Neuronal stem cell (in vitro differentiated cells): Measurements from ENCODE around the gene ADAMTS17.

Source experiments
- DNase-seq: peaks from one replicate; pipeline ENCODE4 v3.0.0-alpha.2; 2013; ENCODE audit warnings: low spot score
- H2AFZ ChIP-seq: one replicate; pipeline ENCODE4 v1.6.1; 2013; ENCODE audit warnings: mild to moderate bottlenecking, low read length, inconsistent platforms
- H2AK5ac ChIP-seq: 2 replicates; pipeline ENCODE4 v1.6.1; 2013; ENCODE audit warnings: low read depth, mild to moderate bottlenecking, inconsistent platforms, low read length, moderate library complexity, mixed read lengths
- H2BK120ac ChIP-seq: 2 replicates; pipeline ENCODE4 v1.6.1; 2013; ENCODE audit warnings: low read depth, mild to moderate bottlenecking, inconsistent platforms, low read length, moderate library complexity, mixed read lengths
- H2BK12ac ChIP-seq: one replicate; pipeline ENCODE4 v1.6.1; 2013; ENCODE audit warnings: low read length, inconsistent platforms
- H2BK15ac ChIP-seq: 2 replicates; pipeline ENCODE4 v1.6.1; 2013; ENCODE audit warnings: mild to moderate bottlenecking, low read length, inconsistent platforms, mixed read lengths
- H2BK5ac ChIP-seq: one replicate; pipeline ENCODE4 v1.6.1; 2013; ENCODE audit warnings: inconsistent platforms, mild to moderate bottlenecking, low read length, moderate library complexity
- H3K14ac ChIP-seq: one replicate; pipeline ENCODE4 v1.6.1; 2013; ENCODE audit warnings: low read length, inconsistent platforms
- H3K18ac ChIP-seq: 2 replicates; pipeline ENCODE4 v1.6.1; 2013; ENCODE audit warnings: low read length, inconsistent platforms
- H3K23ac ChIP-seq: 2 replicates; pipeline ENCODE4 v1.6.1; 2013; ENCODE audit warnings: low read depth, mild to moderate bottlenecking, mixed read lengths, low read length, inconsistent platforms; ENCODE audit not compliant: poor library complexity
- H3K27ac ChIP-seq: replicated peaks from 3 replicates; pipeline ENCODE4 v1.5.1; 2013; ENCODE audit warnings: low read length, inconsistent platforms
- H3K27me3 ChIP-seq, 3 experiments: 2 replicates each; pipeline ENCODE4 v1.6.1; 2013; ENCODE audit warnings: low read length in 3 of 3, mild to moderate bottlenecking in 2 of 3, inconsistent platforms in 1 of 3, low read depth in 1 of 3, mixed read lengths in 1 of 3, moderate library complexity in 1 of 3; ENCODE audit not compliant: control insufficient read depth in 3 of 3, insufficient read depth in 3 of 3
- H3K36me3 ChIP-seq, 2 donors: replicated peaks in 1 of 2; 2 replicates each; pipeline ENCODE4 v1.6.1; 2013; ENCODE audit warnings: low read length in 2 of 2; ENCODE audit not compliant: control insufficient read depth in 2 of 2, insufficient read depth in 2 of 2
- H3K4ac ChIP-seq: 2 replicates; pipeline ENCODE4 v1.6.1; 2013; ENCODE audit warnings: inconsistent platforms, mild to moderate bottlenecking, low read length, moderate library complexity
- H3K4me1 ChIP-seq, 2 donors: 1 replicate in 1 of 2; 2 replicates in 1 of 2; pipeline ENCODE4 v1.6.1; 2013; ENCODE audit warnings: low read length in 2 of 2, low read depth in 1 of 2; ENCODE audit not compliant: control insufficient read depth in 2 of 2, insufficient read depth in 1 of 2
- H3K4me2 ChIP-seq: one replicate; pipeline ENCODE4 v1.6.1; 2013; ENCODE audit warnings: mild to moderate bottlenecking, low read length, inconsistent platforms; ENCODE audit not compliant: insufficient read depth, poor library complexity, severe bottlenecking
- H3K4me3 ChIP-seq, 2 donors: 2 replicates each; pipeline ENCODE4 v1.5.1; 2013; ENCODE audit warnings: low read length in 2 of 2, mild to moderate bottlenecking in 2 of 2, inconsistent platforms in 1 of 2, moderate library complexity in 1 of 2
- H3K79me1 ChIP-seq: one replicate; pipeline ENCODE4 v1.6.1; 2013; ENCODE audit warnings: low read depth, mild to moderate bottlenecking, inconsistent platforms, low read length, moderate library complexity
- H3K9ac ChIP-seq: one replicate; pipeline ENCODE4 v1.6.1; 2013; ENCODE audit warnings: mild to moderate bottlenecking, low read depth, low read length, inconsistent platforms; ENCODE audit not compliant: poor library complexity
- H3K9me3 ChIP-seq, 2 donors: replicated peaks in 1 of 2; 2 replicates each; pipeline versions ENCODE3 to v1.6.1; 2013; ENCODE audit warnings: low read length in 2 of 2, mild to moderate bottlenecking in 2 of 2, inconsistent platforms in 1 of 2, low read depth in 1 of 2, mixed read lengths in 1 of 2, moderate library complexity in 1 of 2; ENCODE audit not compliant: control insufficient read depth in 2 of 2, insufficient read depth in 1 of 2
- H4K8ac ChIP-seq: one replicate; pipeline ENCODE4 v1.6.1; 2013; ENCODE audit warnings: low read depth, mild to moderate bottlenecking, inconsistent platforms, low read length, moderate library complexity
- H4K91ac ChIP-seq: one replicate; pipeline ENCODE4 v1.6.1; 2013; ENCODE audit warnings: low read length, low read depth, mild to moderate bottlenecking, inconsistent platforms; ENCODE audit not compliant: poor library complexity
- WGBS, 2 donors: extraction: QIAGEN DNeasy Blood & Tissue Kit; methylation state at CpG; one replicate each; pipeline ENCODE4 v1.1.7; 2013; ENCODE audit warnings: missing lambda C conversion rate in 2 of 2, mixed read lengths in 1 of 2; ENCODE audit not compliant: insufficient read length in 2 of 2, insufficient replicate concordance in 1 of 2; ENCODE audit errors: extremely low coverage in 2 of 2; 5-methylcytosine and 5-hydroxymethylcytosine counted together

The ADAMTS17 gene

DNA sequence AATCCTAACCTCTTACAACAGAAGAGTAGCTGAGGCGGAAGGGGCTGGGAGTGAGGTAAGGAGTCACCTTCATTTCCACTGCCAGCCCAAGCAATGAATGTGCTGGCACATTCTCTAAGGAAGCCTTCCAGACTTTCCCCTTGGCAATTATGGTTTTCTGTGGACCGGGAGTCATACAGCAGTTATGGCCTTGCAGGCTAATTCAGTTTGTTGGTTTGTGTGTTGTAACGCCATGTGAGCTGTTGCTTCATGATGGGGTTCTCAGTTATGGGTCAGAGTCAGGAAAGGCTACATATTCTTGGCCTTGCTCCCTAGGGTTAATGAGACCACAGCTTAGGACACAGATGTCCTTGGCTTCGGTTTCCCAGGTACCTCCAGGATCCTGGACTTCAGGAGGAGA, 137.0 kb downstream of the ADAMTS17 start:
- no peak overlapping the region for H3K4me2 ChIP-seq

DNA sequence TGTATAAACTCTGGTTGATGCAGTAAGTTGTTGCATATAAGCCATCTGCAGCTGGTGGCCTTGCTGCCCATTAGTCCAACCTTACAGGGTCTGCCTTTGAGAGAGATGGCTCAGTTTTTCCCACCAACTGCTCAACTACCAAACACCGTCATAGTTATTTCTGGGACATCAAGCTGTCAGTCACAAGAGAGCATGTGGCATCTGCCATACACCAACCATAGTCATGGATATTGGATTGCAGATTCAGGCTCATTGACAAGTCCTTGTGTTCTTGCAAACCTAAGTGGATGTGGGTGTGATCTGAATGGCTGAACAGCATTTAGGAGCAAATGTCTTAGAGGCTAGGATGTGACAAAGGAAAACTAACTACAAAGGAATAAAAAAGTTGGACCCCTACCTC, 137.6 kb downstream of the ADAMTS17 start:
- Histone ChIP-seq H3K36me3 (no peaks in the 10 kb centered on the region), H2BK120ac (no peak overlapping the region), H3K27ac (no peak overlapping the region), H3K23ac (no peak overlapping the region), H3K4me3 (no peak overlapping the region), H4K91ac (no peak overlapping the region), H2AK5ac (no peak overlapping the region), H3K14ac (no peak overlapping the region), H3K9me3 (no peaks in the 10 kb centered on the region), H3K4me2 (no peak overlapping the region), H3K18ac (no peak overlapping the region), H3K4ac (no peak overlapping the region), H2AFZ (no peak overlapping the region), H2BK12ac (no peak overlapping the region), H2BK15ac (no peak overlapping the region), H3K79me1 (no peaks in the 10 kb centered on the region), H3K4me1 (peaks cover 0 to 4% of the 10 kb centered on the region in 2 donors), H4K8ac (no peak overlapping the region), H2BK5ac (no peak overlapping the region), H3K27me3 (no peaks in the 10 kb centered on the region), H3K9ac (no peak overlapping the region)
- no CpG with 5 or more reads among the region's 1 CpG for WGBS, 2 donors
- DNase-seq, result no peak

More for the DNA sequence above, 137.0 kb downstream of the ADAMTS17 start:
- H3K27me3 ChIP-seq, result no peaks in the 10 kb centered on the region
- no peaks in the 10 kb centered on the region for H3K36me3 ChIP-seq
- H3K14ac ChIP-seq, result no peak overlapping the region
- no peak overlapping the region for H3K23ac ChIP-seq
- no peak overlapping the region for H3K4me3 ChIP-seq
- no peaks in the 10 kb centered on the region for H3K79me1 ChIP-seq
- H3K18ac ChIP-seq, result no peak overlapping the region
- H2AFZ ChIP-seq, result no peak overlapping the region
- H3K4ac ChIP-seq, result no peak overlapping the region
- H2BK15ac ChIP-seq, result no peak overlapping the region
- H3K27ac ChIP-seq, result no peak overlapping the region
- H3K4me1 ChIP-seq, result peaks cover 0 to 4% of the 10 kb centered on the region in 2 donors
- H2BK12ac ChIP-seq, result no peak overlapping the region
- H2AK5ac ChIP-seq, result no peak overlapping the region
- H3K9ac ChIP-seq, result no peak overlapping the region
- H4K8ac ChIP-seq, result no peak overlapping the region
- no CpG with 5 or more reads among the region's 4 CpGs for WGBS, 2 donors
- no peak for DNase-seq
- no peak overlapping the region for H4K91ac ChIP-seq
- H3K9me3 ChIP-seq, result no peaks in the 10 kb centered on the region
- no peak overlapping the region for H2BK120ac ChIP-seq
- no peak overlapping the region for H2BK5ac ChIP-seq

DNA sequence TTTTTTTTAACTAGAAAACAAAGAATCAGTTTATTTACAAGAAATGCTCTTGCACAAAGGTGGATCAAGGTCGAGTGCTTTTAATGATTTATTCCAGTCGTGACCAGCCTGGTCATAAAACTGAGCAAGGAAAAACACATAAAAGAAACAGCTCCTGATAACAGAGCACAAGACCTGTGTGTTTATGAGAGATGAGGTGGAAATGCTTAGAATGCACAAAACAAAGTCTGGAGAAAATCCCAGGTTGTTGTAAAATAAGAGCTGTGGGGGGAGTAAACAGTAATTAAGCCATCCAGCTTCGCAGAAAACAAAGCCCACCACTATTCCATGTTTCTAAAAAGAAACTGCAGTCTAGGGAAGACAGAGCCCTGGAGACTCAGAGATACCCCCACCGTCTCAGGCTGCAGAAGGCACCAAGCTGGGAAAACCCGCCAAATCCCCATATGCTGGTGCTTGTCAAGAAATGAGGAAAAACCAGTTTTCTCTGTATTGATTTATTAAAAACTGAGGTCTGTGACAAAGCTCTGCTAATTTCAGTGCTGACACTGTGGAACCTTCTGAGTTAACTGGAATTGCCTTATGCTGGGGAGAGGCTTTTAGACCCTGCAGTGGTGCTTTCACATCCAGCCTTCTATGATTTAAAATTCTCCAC, 139.3 kb downstream of the ADAMTS17 start:
- H2AK5ac ChIP-seq, result no peak overlapping the region
- H2BK15ac ChIP-seq, result no peak overlapping the region
- H3K79me1 ChIP-seq, result no peaks in the 10 kb centered on the region
- H3K4me3 ChIP-seq, result no peak overlapping the region
- no peak overlapping the region for H3K18ac ChIP-seq
- H3K27ac ChIP-seq, result no peak overlapping the region
- no peak overlapping the region for H2AFZ ChIP-seq
- H2BK5ac ChIP-seq, result no peak overlapping the region
- H3K14ac ChIP-seq, result no peak overlapping the region
- H3K4me1 ChIP-seq, result peaks cover 0 to 4% of the 10 kb centered on the region in 2 donors
- H4K8ac ChIP-seq, result no peak overlapping the region
- H3K9me3 ChIP-seq, result no peaks in the 10 kb centered on the region
- WGBS, 2 donors, result no CpG with 5 or more reads among the region's 5 CpGs
- no peak overlapping the region for H4K91ac ChIP-seq
- no peak overlapping the region for H3K23ac ChIP-seq
- H3K36me3 ChIP-seq, result no peaks in the 10 kb centered on the region
- H2BK120ac ChIP-seq, result no peak overlapping the region
- no peak overlapping the region for H3K4me2 ChIP-seq
- no peak overlapping the region for H2BK12ac ChIP-seq
- no peak overlapping the region for H3K4ac ChIP-seq
- no peak overlapping the region for H3K9ac ChIP-seq
- no peak for DNase-seq
- H3K27me3 ChIP-seq, result no peaks in the 10 kb centered on the region

DNA sequence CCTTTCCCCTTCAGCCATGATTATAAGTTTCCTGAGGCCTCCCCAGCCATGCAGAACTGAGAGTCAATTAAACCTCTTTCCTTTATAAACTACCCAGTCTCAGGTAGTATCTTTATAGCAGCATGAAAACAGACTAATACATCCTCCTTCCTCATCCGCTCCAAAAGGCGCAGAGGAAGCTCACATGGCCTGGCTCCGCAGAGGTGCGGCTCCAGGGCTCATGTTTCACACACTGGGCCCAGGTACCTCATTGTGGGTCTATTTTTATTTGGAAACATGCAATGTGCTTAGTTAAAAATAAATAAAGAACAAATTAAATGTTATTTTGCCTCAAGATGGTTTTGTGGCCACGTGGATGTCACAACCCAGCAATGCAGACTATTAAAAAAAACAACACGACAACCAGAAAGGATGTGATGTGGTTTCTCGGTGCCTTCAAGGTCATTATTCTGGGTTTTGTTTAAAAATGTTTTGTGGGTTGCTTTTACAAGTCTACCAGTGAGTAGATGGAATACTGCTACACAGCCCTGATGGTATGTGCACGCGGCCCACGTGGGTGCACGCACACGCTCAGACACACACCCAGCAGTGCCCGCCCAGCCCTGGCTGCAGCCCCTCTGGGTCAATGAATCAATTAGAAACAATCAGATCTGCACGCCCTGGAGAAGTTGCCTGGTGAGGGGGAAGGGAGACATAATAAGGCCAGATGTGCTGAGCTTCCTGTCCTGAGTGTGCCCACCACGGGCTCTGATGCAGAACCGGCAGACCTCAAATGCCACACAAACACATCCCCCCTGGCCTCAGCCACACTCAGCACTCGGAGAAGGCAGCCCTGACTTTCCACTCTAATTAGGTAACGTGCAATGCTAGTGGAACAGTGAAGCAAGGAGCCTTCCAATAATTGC, 140.1 kb downstream of the ADAMTS17 start:
- Histone ChIP-seq H2BK15ac (no peak overlapping the region), H3K27ac (no peak overlapping the region), H3K9me3 (no peaks in the 10 kb centered on the region), H3K36me3 (no peaks in the 10 kb centered on the region), H4K8ac (no peak overlapping the region), H2BK5ac (no peak overlapping the region), H3K79me1 (no peaks in the 10 kb centered on the region), H3K4me3 (no peak overlapping the region), H3K18ac (no peak overlapping the region), H3K4ac (no peak overlapping the region), H4K91ac (no peak overlapping the region), H3K9ac (no peak overlapping the region), H2BK12ac (no peak overlapping the region), H3K4me1 (peaks cover 0 to 4% of the 10 kb centered on the region in 2 donors), H2BK120ac (no peak overlapping the region), H2AK5ac (no peak overlapping the region), H3K27me3 (no peaks in the 10 kb centered on the region), H3K4me2 (no peak overlapping the region), H3K23ac (no peak overlapping the region), H3K14ac (no peak overlapping the region), H2AFZ (no peak overlapping the region)
- WGBS, 2 donors, result no CpG with 5 or more reads among the region's 18 CpGs
- no peak for DNase-seq
